Stomach (tissue), 9 donors: ENCODE results near the gene SF3B4. TPM values are rescaled to one million over a fixed set of nuclear protein-coding genes. Genes with fewer than 3 reads are reported as not detected.

Experiments used
- DNase-seq, 2 donors: peaks; one replicate each; pipeline versions ENCODE4 v3.0.0 to v3.0.0-alpha.2; 2013 to 2019
- H3K27ac ChIP-seq, 5 donors: fragments of 200-600 bp in 4 of 5; sonication (generic) in 4 of 5; one replicate each; pipeline ENCODE4 v1.5.1; 2013 to 2019; ENCODE audit warnings: mild to moderate bottlenecking in 1 of 5, moderate library complexity in 1 of 5
- H3K27me3 ChIP-seq, 3 donors: fragments of 200-600 bp; sonication (generic); one replicate each; pipeline ENCODE4 v1.5.1; 2017 to 2019; ENCODE audit warnings: mixed run types in 1 of 3
- H3K36me3 ChIP-seq, 4 donors: fragments of 200-600 bp; sonication (generic); 1 replicate in 3 of 4; 2 replicates in 1 of 4; pipeline ENCODE4 v1.5.1; 2016 to 2019
- H3K4me1 ChIP-seq, 4 donors: fragments of 200-600 bp; sonication (generic); one replicate each; pipeline ENCODE4 v1.5.1; 2016 to 2019
- H3K4me3 ChIP-seq, 4 donors: fragments of 200-600 bp; sonication (generic) in 3 of 4; one replicate each; pipeline ENCODE4 v1.5.1; 2016 to 2019; ENCODE audit warnings: mild to moderate bottlenecking in 1 of 4
- H3K9me3 ChIP-seq, 4 donors: fragments of 200-600 bp; sonication (generic); one replicate each; pipeline ENCODE4 v1.5.1; 2016 to 2019
- CTCF ChIP-seq, 7 experiments: fragments of 450-650 bp in 4 of 7; fragments of 200-600 bp in 3 of 7; sonication (generic) in 3 of 7; IDR thresholded peaks; one replicate each; pipeline ENCODE4 v1.5.1; 2016 to 2019; ENCODE audit warnings: antibody characterized with exemption in 7 of 7, control low read depth in 2 of 7, mild to moderate bottlenecking in 1 of 7
- EP300 ChIP-seq: sonication (generic); formaldehyde crosslinking; IDR thresholded peaks from one replicate; pipeline ENCODE4 v1.6.1; 2017; ENCODE audit warnings: antibody characterized with exemption
- POLR2A ChIP-seq, 4 donors: fragments of 450-650 bp; IDR thresholded peaks; one replicate each; pipeline ENCODE4 v1.6.1; 2016; ENCODE audit warnings: antibody characterized with exemption in 4 of 4, control low read depth in 2 of 4, mild to moderate bottlenecking in 1 of 4, moderate library complexity in 1 of 4
- POLR2AphosphoS5 ChIP-seq, 3 donors: sonication (generic); formaldehyde crosslinking; IDR thresholded peaks; one replicate each; pipeline ENCODE4 v1.6.1; 2016; ENCODE audit warnings: antibody characterized with exemption in 3 of 3
- WGBS, 5 donors: extraction: QIAGEN DNeasy Blood & Tissue Kit in 3 of 5; methylation state at CpG; one replicate each; pipeline versions ENCODE4 v1.1.5 to v1.1.7; 2013 to 2018; 5-methylcytosine and 5-hydroxymethylcytosine counted together
- intact Hi-C: fragments of 100-400 bp; cut with DNase I; formaldehyde crosslinking; loops from one replicate; pipeline ENCODE4 v1.15.1; 2023; ENCODE audit warnings: low total_unique reads
- polyA plus RNA-seq, 3 donors: library from polyadenylated mRNA; stranded (reverse); fragments of 200-250 nt; gene quantifications; one replicate each; pipeline ENCODE4 v1.2.3, GENCODE V29; 2013
- total RNA-seq, 5 donors: library from RNA; depleted of rRNA; stranded (reverse); fragments of >200 nt; gene quantifications; one replicate each; pipeline versions ENCODE4 v1.1.0 to v1.2.3, GENCODE V29; 2014 to 2016
- donor health status: healthy with polysubstance abuse.
- donor health status: Bipolar disorder and iron deficiency.
- donor health status: healthy.

Gene SF3B4
- total and polyA plus RNA-seq, 8 donors = 9.4 to 36.5 (median 26.9) TPM

GRCh38 chr1:149899460-149900284, 27.9 kb downstream of the SF3B4 start, which contains the start of gene BOLA1:
TSS of gene BOLA1 (plus strand) at chr1:149899568. CDS start at chr1:149900060, 492 bp downstream.
- peak in 1 of 4 donors; percentile 46 for TF ChIP-seq POLR2A (IDR thresholded peaks at IDR 0.05)
- peak in 1 of 7 experiments; percentile 18 for TF ChIP-seq CTCF (IDR thresholded peaks at IDR 0.05)
- no peak for TF ChIP-seq EP300
- TF ChIP-seq POLR2AphosphoS5 (IDR thresholded peaks at IDR 0.05) = peak; percentile 96 to 98 (median 98)
- H3K4me3 ChIP-seq = peak within 1 kb of the TSS; percentile 45 to 67 (median 58)
- intact Hi-C loops = no loop called here
- no peaks in the 10 kb centered on the region for H3K27me3 ChIP-seq
- H3K4me1 ChIP-seq = peaks cover 8 to 16% (median 11%) of the 10 kb centered on the region in 4 donors
- no peaks in the 10 kb centered on the region for H3K9me3 ChIP-seq
- peak within 1 kb of the TSS; percentile 80 to 93 (median 89) for H3K27ac ChIP-seq
- no peaks in the 10 kb centered on the region for H3K36me3 ChIP-seq
- 5 to 11% (median 5%) methylated on average over 48 to 65 of the region's 65 CpGs for WGBS, 5 donors
- DNase-seq = peak; percentile 93 to 98

GRCh38 chr1:149896575-149896974, 31.0 kb downstream of the SF3B4 start:
- no peaks in the 10 kb centered on the region for H3K27me3 ChIP-seq
- H3K4me3 ChIP-seq = no peak overlapping the region
- 80 to 96% (median 90%) methylated on average over 4 of the region's 4 CpGs for WGBS, 5 donors
- no peak overlapping the region for H3K27ac ChIP-seq
- DNase-seq = no peak
- TF ChIP-seq CTCF (IDR thresholded peaks at IDR 0.05) (no peak), EP300 (no peak), POLR2A (IDR thresholded peaks at IDR 0.05) (no peak), POLR2AphosphoS5 (IDR thresholded peaks at IDR 0.05) (no peak)
- H3K4me1 ChIP-seq = peaks cover 8 to 16% (median 11%) of the 10 kb centered on the region in 4 donors
- no peaks in the 10 kb centered on the region for H3K9me3 ChIP-seq
- intact Hi-C loops = no loop called here
- no peaks in the 10 kb centered on the region for H3K36me3 ChIP-seq

GRCh38 chr1:149888999-149889289, 38.7 kb downstream of the SF3B4 start:
- intact Hi-C loops = no loop called here
- peak overlapping the region; percentile 48 to 74 (median 58) for H3K4me3 ChIP-seq
- peak; percentile 28 to 76 for DNase-seq
- H3K9me3 ChIP-seq = no peaks in the 10 kb centered on the region
- TF ChIP-seq CTCF (IDR thresholded peaks at IDR 0.05) = no peak
- TF ChIP-seq POLR2A (IDR thresholded peaks at IDR 0.05) = no peak
- TF ChIP-seq EP300 = no peak
- TF ChIP-seq POLR2AphosphoS5 (IDR thresholded peaks at IDR 0.05) = no peak
- H3K36me3 ChIP-seq = no peaks in the 10 kb centered on the region
- WGBS, 5 donors = 16 to 27% (median 22%) methylated on average over 6 of the region's 6 CpGs
- no peaks in the 10 kb centered on the region for H3K27me3 ChIP-seq
- H3K27ac ChIP-seq = peak overlapping the region; percentile 94 to 100 (median 100)
- H3K4me1 ChIP-seq = peaks cover 17 to 25% (median 21%) of the 10 kb centered on the region in 4 donors

- Histone ChIP-seq H3K9me3 (no peaks in the 10 kb centered on the region), H3K4me1 (peaks cover 18 to 30% (median 25%) of the 10 kb centered on the region in 4 donors), H3K27ac (peak overlapping the region; percentile 94 to 100 (median 100)), H3K27me3 (no peaks in the 10 kb centered on the region), H3K36me3 (no peaks in the 10 kb centered on the region), H3K4me3 (peak overlapping the region; percentile 48 to 74 (median 58))
- TF ChIP-seq POLR2AphosphoS5 (IDR thresholded peaks at IDR 0.05) (no peak), EP300 (no peak), CTCF (IDR thresholded peaks at IDR 0.05) (peak in 5 of 7 experiments; percentile 24 to 69 (median 62)), POLR2A (IDR thresholded peaks at IDR 0.05) (peak in 2 of 4 donors; percentile 31 to 78)
- intact Hi-C loops = no loop called here
- DNase-seq = peak; percentile 77 to 96
- WGBS, 5 donors = 3 to 4% (median 4%) methylated on average over 28 of the region's 28 CpGs
Measured at GRCh38 chr1:149888247-149888998, 39.2 kb downstream of the SF3B4 start.
